Melanocyte of skin (primary cell): Measurements from ENCODE around the gene BTNL3. TPM values are rescaled to one million over a fixed set of nuclear protein-coding genes. Genes with fewer than 3 reads are reported as not detected.

Experiments used
- small RNA-seq, 2 donors: library from RNA; depleted of rRNA; stranded (forward); fragments of <200 nt; gene quantifications; one replicate each; pipeline ENCODE3, GENCODE V24; 2012
- total RNA-seq, 2 donors: library from RNA; depleted of rRNA; stranded (reverse); fragments of >200 nt; gene quantifications; 2 replicates each; pipeline ENCODE4 v1.2.3, GENCODE V29; 2012

BTNL3 gene
- total RNA-seq, result not detected

GRCh38 chr5:180988592-180988991 lies at the start of gene BTNL3:
Gene BTNL3, plus strand, starts transcription at chr5:180988846. Its CDS starts 183 bp downstream, at chr5:180989029.

GRCh38 chr5:181039931-181040630 lies 51.4 kb downstream of the BTNL3 start, which contains the start of gene BTNL9:
Gene BTNL9, plus strand, starts transcription at chr5:181040266. Its CDS starts 5,224 bp downstream, at chr5:181045490.

Small RNA genes lying within 50 kb of the gene (small RNA-seq; reads per million reads assigned to genes)
- gene MIR8089 (0 reads per million in 2 donors), gene RNU6-1036P (0 reads per million in 2 donors), gene RPS29P12 (0 reads per million in 2 donors)

Other genes starting within 250 kb of the BTNL3 start
- not detected for gene OR2Y1, start 248.8 kb upstream of the BTNL3 start, total RNA-seq
- 100 to 1,000 TPM; 119 to 147 TPM for gene MGAT1, start 186.0 kb upstream of the BTNL3 start, total RNA-seq
- 10 to 100 TPM in 1 of 2 donors, 1 to 10 TPM in 1; 10.0 to 12.0 TPM for gene ZFP62, start 127.6 kb upstream of the BTNL3 start, total RNA-seq
- not detected for gene BTNL8, start 89.7 kb upstream of the BTNL3 start, total RNA-seq
- not detected for gene BTNL9, start 51.4 kb downstream of the BTNL3 start, total RNA-seq
- gene OR2V1, start 142.3 kb downstream of the BTNL3 start, total RNA-seq, result not detected
- gene OR2V2, start 158.7 kb downstream of the BTNL3 start, total RNA-seq, result not detected
- gene TRIM7, start 216.3 kb downstream of the BTNL3 start, total RNA-seq, result 1 to 10 TPM; 4.5 to 7.3 TPM
- 1 to 10 TPM; 7.6 to 8.3 TPM for gene TRIM41, start 234.4 kb downstream of the BTNL3 start, total RNA-seq